Suprapubic skin (tissue), 3 donors: ENCODE results near the gene C2CD4C.

Experiments used
- POLR2AphosphoS5 ChIP-seq, 3 donors: sonication (generic); formaldehyde crosslinking; IDR thresholded peaks; one replicate each; pipeline ENCODE4 v1.6.1; 2017; ENCODE audit warnings: antibody characterized with exemption in 3 of 3
- TF ChIP-seq, protein P1 (sequence below), 2 donors: fragments of 200-600 bp in 1 of 2; fragments of 450-650 bp in 1 of 2; sonication (generic) in 1 of 2; IDR thresholded peaks; one replicate each; pipeline ENCODE4 v1.5.1; 2016 to 2019; ENCODE audit warnings: antibody characterized with exemption in 2 of 2, mild to moderate bottlenecking in 1 of 2, moderate library complexity in 1 of 2

DNA sequence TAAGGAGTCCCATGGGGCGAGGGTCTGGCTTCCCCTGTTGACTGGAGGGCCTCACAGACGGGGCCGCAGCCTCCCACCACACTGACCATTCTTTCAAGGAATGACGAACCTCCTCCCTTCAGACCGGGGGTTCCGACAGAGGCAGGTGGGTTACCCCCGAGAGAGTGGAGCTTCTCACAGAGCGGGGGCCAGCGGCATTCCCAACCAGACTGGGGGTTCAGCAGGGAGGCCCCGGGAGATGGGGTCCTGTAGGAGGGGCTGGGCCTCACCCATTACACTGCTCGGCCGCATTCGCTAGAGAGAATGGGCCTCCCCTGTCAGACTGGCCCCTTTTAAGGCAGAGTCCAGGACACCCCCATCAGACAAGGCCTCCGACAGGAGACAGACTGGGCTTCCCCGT, 15.6 kb upstream of the C2CD4C start:
- TF ChIP-seq, protein P1, sequence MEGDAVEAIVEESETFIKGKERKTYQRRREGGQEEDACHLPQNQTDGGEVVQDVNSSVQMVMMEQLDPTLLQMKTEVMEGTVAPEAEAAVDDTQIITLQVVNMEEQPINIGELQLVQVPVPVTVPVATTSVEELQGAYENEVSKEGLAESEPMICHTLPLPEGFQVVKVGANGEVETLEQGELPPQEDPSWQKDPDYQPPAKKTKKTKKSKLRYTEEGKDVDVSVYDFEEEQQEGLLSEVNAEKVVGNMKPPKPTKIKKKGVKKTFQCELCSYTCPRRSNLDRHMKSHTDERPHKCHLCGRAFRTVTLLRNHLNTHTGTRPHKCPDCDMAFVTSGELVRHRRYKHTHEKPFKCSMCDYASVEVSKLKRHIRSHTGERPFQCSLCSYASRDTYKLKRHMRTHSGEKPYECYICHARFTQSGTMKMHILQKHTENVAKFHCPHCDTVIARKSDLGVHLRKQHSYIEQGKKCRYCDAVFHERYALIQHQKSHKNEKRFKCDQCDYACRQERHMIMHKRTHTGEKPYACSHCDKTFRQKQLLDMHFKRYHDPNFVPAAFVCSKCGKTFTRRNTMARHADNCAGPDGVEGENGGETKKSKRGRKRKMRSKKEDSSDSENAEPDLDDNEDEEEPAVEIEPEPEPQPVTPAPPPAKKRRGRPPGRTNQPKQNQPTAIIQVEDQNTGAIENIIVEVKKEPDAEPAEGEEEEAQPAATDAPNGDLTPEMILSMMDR (IDR thresholded peaks at IDR 0.05) = no peak
- TF ChIP-seq POLR2AphosphoS5 (IDR thresholded peaks at IDR 0.05) = no peak
